ENCODE measurements around the gene SMTNL1.

Gene SMTNL1

DNA sequence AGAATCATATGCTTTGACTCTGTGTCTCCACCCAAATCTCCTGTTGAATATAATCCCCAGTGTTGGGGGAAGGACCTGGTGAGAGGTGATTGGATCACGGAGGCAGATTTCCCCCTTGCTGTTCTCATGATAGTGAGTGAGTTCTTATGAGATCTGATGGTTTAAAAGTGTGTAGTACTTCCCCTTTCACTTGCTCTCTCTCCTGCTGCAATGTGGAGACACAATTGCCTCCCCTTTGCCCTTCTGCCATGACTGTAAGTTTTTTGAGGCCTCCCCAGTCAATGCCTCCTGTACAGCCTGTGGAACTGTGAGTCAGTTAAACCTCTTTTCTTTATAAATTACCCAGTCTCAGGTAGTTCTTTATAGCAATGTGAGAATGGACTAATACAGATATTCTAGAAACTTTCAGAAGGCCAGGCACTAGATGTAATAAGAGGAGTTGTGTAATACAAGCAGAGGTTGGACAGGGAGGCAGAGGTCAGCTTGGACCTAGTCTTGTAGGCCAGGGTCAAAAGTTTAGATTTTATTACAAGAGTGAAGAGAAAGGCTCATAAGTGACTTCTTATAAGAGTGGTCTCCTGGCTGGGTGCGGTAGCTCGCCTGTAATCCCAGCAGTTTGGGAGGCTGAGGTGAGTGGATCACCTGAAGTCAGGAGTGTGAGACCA is 50.8 kb downstream of the SMTNL1 start:
- DNase-seq (ENCODE audit: low read depth) = no peak

- DNase-seq (ENCODE audit: low read depth) = no peak
Observed at GRCh38 chr11:57596266-57596885, 59.0 kb downstream of the SMTNL1 start.

DNA sequence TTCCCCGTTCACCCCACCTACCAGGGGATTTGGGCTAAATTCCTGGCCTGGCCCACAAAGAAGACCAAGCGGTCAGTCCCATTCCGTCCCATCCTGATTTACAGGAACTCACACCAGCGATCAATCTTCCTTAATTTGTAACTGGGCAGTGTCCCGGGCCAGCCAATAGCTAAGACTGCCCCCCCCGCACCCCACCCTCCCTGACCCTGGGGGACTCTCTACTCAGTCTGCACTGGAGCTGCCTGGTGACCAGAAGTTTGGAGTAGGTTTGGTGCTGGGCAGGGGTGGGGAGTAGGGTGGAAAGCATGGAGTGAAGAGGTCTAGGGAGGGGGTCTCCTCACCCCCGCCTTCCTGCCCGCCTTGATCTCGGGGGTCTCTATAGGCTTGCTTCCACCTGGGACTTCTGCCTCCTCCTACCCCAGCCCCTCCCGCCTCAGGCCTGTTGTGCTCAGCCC is 60.1 kb downstream of the SMTNL1 start, which contains the start of gene SERPING1:
Gene SERPING1 (plus strand): TSS at position 225 of the 455 bp plus-strand sequence. CDS start 586 bp downstream, outside the sequence.
- no peak for DNase-seq (ENCODE audit: low read depth)

DNA sequence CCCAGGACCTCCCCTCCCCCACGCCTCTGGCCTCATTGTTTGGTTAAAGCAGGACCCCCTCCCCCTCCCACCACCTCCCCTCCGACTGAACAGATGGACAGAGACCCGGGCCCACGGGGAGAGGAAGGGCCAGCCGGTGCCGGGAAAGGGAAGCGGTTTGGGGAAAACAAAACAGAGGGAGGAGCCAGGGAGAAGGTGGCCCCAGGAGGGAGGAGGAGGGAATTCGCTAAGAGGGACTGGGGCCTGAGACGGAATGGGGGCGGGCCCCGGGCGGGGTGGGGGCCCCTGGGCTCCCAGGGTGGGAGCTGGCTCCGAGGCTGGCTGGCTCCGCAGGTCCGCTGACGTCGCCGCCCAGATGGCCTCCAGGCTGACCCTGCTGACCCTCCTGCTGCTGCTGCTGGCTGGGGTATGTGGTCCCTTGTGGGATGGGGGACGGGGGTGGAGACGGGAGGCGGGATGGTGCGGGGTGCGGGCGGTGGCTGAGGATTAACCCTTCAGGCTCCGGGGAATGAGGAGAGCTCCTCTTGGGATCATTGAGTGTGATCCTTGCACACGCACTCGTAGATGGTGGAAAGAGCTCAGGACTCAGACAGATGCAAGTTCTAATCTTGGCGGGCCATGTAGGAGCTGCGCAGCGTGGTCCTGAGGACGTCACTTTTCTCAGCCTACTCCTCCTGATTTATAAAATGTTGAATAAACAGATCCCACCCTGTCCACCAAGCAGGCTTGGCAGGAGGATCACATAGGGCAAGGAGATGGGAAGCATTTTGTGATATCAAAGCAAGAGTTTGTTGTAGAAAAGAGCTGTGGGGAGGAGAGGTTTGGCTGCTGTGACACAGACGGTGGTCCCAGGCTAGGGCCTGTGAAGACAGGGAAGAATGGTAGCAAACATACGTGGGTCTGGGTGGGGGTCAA is 60.8 kb downstream of the SMTNL1 start:
- no peak for DNase-seq (ENCODE audit: low read depth)

- no peak for DNase-seq (ENCODE audit: low read depth)
Observed at GRCh38 chr11:57598831-57599155, 61.4 kb downstream of the SMTNL1 start.

GRCh38 chr11:57599381-57599780 is 62.0 kb downstream of the SMTNL1 start:
- DNase-seq (ENCODE audit: low read depth) = no peak
